ENCODE results near the gene TM4SF18. TPM values are rescaled to one million over a fixed set of nuclear protein-coding genes. Genes with fewer than 3 reads are reported as not detected.

The TM4SF18 gene
- total RNA-seq, 1 experiment from 2014 or later, result 9.8 TPM

DNA sequence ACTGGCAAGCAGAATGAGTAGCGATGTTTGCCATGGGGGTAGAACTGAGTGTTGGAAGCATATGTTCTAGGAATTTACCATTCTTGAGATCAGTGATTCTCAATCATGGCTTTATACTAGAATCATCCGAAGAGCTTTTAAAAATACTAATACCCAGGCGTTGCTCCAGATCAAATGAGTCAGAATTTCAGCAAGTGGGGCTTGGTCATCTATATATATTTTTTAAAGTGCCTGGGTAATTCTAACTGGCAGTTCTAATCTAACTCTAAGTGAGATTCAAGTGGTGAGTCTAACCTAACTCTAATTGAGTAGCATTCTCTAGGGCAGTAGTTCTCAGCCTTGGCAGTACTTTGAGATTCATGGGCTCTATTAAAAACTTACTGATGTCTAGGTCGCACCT, 23.2 kb upstream of the TM4SF18 start:
- Histone ChIP-seq H3T11ph (ENCODE audit: low read length) (no peak overlapping the region), H2AFZ (ENCODE audit: low read length) (no peak overlapping the region), H2AK5ac (ENCODE audit: insufficient read length, low read length) (no peak overlapping the region), H3K27ac (ENCODE audit: insufficient read length, low read depth, low read length) (no peak overlapping the region), H2BK12ac (ENCODE audit: insufficient read length, low read depth, low read length) (no peak overlapping the region), H3K56ac (ENCODE audit: insufficient read length, low read depth, low read length) (no peak overlapping the region), H4K91ac (ENCODE audit: insufficient read length, low read depth, low read length) (no peak overlapping the region), H2BK5ac (ENCODE audit: insufficient read length, low read length) (no peak overlapping the region), H4K20me1 (ENCODE audit: control insufficient read depth, insufficient read depth, insufficient read length) (no peaks in the 10 kb centered on the region), H2BK15ac (ENCODE audit: low read depth, low read length) (no peak overlapping the region), H2BK20ac (ENCODE audit: low read depth, low read length, poor library complexity, severe bottlenecking) (no peak overlapping the region), H3K23me2 (ENCODE audit: insufficient read length, low read depth, low read length, poor library complexity, severe bottlenecking) (no peaks in the 10 kb centered on the region), H3K79me2 (ENCODE audit: insufficient read depth, low read length) (no peaks in the 10 kb centered on the region), H3K27me3 (ENCODE audit: insufficient read depth, low read length) (no peaks in the 10 kb centered on the region), H3K4me1 (ENCODE audit: insufficient read depth, low read length) (no peaks in the 10 kb centered on the region), H3K9me3 (ENCODE audit: control insufficient read depth, low read depth, low read length) (no peaks in the 10 kb centered on the region), H3K14ac (ENCODE audit: insufficient read depth, low read length) (no peak overlapping the region), H3K9ac (ENCODE audit: extremely low read depth, insufficient read length, low read length) (no peak overlapping the region), H3K23ac (ENCODE audit: insufficient read length, low read depth, low read length) (no peak overlapping the region), H4K8ac (replicated peaks; ENCODE audit: insufficient read length, low read depth, low read length) (no peak overlapping the region), H2BK120ac (ENCODE audit: low read depth, low read length, poor library complexity, severe bottlenecking) (no peak overlapping the region), H3K4ac (ENCODE audit: low read depth, low read length) (no peak overlapping the region), H3K4me2 (ENCODE audit: insufficient read depth, insufficient read length, low read length) (no peak overlapping the region), H3K79me1 (ENCODE audit: insufficient read depth, low read depth, low read length, poor library complexity, severe bottlenecking) (no peaks in the 10 kb centered on the region), H3K18ac (ENCODE audit: insufficient read length, low read depth, low read length) (no peak overlapping the region), H4K5ac (ENCODE audit: insufficient read length, low read depth, low read length) (no peak overlapping the region)
- no CpG with 5 or more reads among the region's 4 CpGs for whole genome bisulfite sequencing (ENCODE audit: extremely low coverage, insufficient read length, low lambda C conversion rate)
- no peak for TF ChIP-seq CTCF (conservative IDR thresholded peaks at IDR 0.05)
- no peak for DNase-seq
- H3K9me3 Mint-ChIP-seq, result no peaks in the 10 kb centered on the region
- H3K27me3 Mint-ChIP-seq (ENCODE audit: low read depth), result no peaks in the 10 kb centered on the region
- no peaks in the 10 kb centered on the region for H3K36me3 Mint-ChIP-seq (ENCODE audit: insufficient read depth in 1 of 3, low read depth in 3 of 3)
- H3K4me3 Mint-ChIP-seq, result no peak overlapping the region
- no peak overlapping the region for H3K27ac Mint-ChIP-seq
- H3K4me1 Mint-ChIP-seq, result peaks cover 4 to 12% of the 10 kb centered on the region in 2 experiments

All from H9 (cell line).